ENCODE measurements around the gene KLK10. TPM values are rescaled to one million over a fixed set of nuclear protein-coding genes. Genes with fewer than 3 reads are reported as not detected.

KLK10 gene, protein sequence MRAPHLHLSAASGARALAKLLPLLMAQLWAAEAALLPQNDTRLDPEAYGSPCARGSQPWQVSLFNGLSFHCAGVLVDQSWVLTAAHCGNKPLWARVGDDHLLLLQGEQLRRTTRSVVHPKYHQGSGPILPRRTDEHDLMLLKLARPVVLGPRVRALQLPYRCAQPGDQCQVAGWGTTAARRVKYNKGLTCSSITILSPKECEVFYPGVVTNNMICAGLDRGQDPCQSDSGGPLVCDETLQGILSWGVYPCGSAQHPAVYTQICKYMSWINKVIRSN
- total RNA-seq (2022; extraction: Qiagen RNA extraction; ENCODE audit: low read depth) = 0.25 to 0.40 TPM (median 0.34 TPM) in 5 replicates

GRCh38 chr19:51019544-51019925, at the start of gene KLK10:
TSS of gene KLK10 (minus strand) at chr19:51019709. CDS start at chr19:51019130, 579 bp downstream.

GRCh38 chr19:51064534-51065220, 45.2 kb upstream of the KLK10 start, which contains the start of gene KLK13:
TSS of gene KLK13 (minus strand) at chr19:51065092. CDS start at chr19:51065067, 25 bp downstream.

DNA sequence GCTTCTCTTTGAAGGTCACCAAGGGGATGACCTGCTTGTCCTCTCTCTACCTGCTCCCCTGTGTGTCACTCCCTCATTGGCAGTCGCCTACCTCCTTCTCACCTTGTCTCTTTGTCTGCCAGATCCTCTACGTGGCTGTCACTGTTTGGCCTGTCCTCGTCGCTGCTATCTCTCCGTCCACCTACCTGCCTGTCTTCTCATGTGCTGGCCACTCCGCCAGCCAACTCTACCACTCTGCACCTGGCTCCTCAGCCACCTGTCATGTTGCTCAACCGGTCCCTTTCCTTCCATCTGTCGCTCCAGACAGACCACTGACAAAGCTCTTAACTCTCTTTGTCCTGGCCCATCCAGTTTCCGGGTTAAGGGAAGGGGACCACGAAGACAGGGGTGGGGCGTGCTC, 15.2 kb upstream of the KLK10 start, which contains the start of gene KLK12:
Gene KLK12, minus strand, starts transcription at position 299 of the 400 bp plus-strand sequence. CDS start 381 bp downstream, outside the sequence.

DNA sequence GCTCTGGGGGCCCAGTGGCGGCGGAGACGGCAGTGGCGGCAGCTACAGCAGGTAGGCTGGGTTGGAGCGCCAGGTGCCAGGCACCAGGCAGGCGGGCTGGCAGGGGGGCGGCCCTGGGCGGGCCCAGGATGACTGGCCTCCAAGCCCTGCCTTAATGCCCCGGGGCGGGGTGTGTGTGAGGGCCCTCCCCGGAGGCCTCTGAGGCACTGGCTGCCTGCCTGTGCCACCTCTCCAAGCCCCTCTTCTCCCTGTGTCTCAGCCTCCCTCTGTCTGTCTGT, 7.0 kb upstream of the KLK10 start, which contains the start of gene KLK11:
Gene KLK11, minus strand, starts transcription at position 63 of the 278 bp plus-strand sequence. CDS start 985 bp downstream, outside the sequence.

GRCh38 chr19:51001515-51001914, 18.0 kb downstream of the KLK10 start, which contains the start of gene KLK8:
TSS of gene KLK8 (minus strand) at chr19:51001604. CDS start at chr19:51001167, 437 bp downstream.

GRCh38 chr19:50983625-50984292, 35.8 kb downstream of the KLK10 start, which contains the start of gene KLK7:
TSS of gene KLK7 (minus strand) at chr19:50983917. CDS start at chr19:50982399, 1,518 bp downstream.

DNA sequence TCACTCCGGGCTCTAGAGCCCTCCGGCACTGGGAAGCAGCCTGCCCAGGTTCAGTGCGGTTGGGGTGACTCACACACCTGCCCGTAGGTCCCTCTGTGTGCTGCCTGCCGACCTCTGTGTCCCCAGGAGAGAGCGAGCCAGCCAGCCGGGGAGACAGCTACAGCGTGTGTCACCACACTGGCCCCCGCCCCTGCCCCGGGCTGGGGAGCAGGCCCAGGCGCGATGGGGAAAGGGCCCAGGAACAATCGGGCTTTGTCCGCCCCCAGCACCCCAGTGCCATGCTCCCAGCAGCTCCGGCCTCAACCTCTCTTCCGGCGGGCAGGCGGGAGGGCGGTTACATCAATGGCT, 50.1 kb downstream of the KLK10 start, which contains the start of gene KLK6:
Gene KLK6, minus strand, starts transcription at position 179 of the 348 bp plus-strand sequence. CDS start 1,487 bp downstream, outside the sequence.

Other genes with a start within 250 kb of the KLK10 start
- gene GPR32, start 249.2 kb downstream of the KLK10 start, total RNA-seq (2022; extraction: Qiagen RNA extraction; ENCODE audit: low read depth) = not detected in 5 replicates
- gene ACP4, start 229.3 kb downstream of the KLK10 start, total RNA-seq (2022; extraction: Qiagen RNA extraction; ENCODE audit: low read depth) = not detected in 5 replicates
- 0.11 to 0.13 TPM in 2 of 5 replicates, not detected in the others for gene KLK1, start 195.9 kb downstream of the KLK10 start, total RNA-seq (2022; extraction: Qiagen RNA extraction; ENCODE audit: low read depth)
- not detected in 5 replicates for gene KLK15, start 186.1 kb downstream of the KLK10 start, total RNA-seq (2022; extraction: Qiagen RNA extraction; ENCODE audit: low read depth)
- gene KLK3, start 164.8 kb downstream of the KLK10 start, total RNA-seq (2022; extraction: Qiagen RNA extraction; ENCODE audit: low read depth) = not detected in 5 replicates
- 0.09 to 0.17 TPM in 2 of 5 replicates, not detected in the others for gene KLK2, start 146.3 kb downstream of the KLK10 start, total RNA-seq (2022; extraction: Qiagen RNA extraction; ENCODE audit: low read depth)
- 0.07 to 0.17 TPM (median 0.09 TPM) in 3 of 5 replicates, not detected in the others for gene KLK4, start 108.3 kb downstream of the KLK10 start, total RNA-seq (2022; extraction: Qiagen RNA extraction; ENCODE audit: low read depth)
- 0.08 TPM in 1 of 5 replicates, not detected in the others for gene KLK5, start 66.7 kb downstream of the KLK10 start, total RNA-seq (2022; extraction: Qiagen RNA extraction; ENCODE audit: low read depth)
- gene KLK6, start 50.1 kb downstream of the KLK10 start, total RNA-seq (2022; extraction: Qiagen RNA extraction; ENCODE audit: low read depth) = 0.19 to 0.51 TPM (median 0.29 TPM) in 5 replicates
- not detected in 5 replicates for gene KLK7, start 35.8 kb downstream of the KLK10 start, total RNA-seq (2022; extraction: Qiagen RNA extraction; ENCODE audit: low read depth)
- gene KLK8, start 18.1 kb downstream of the KLK10 start, total RNA-seq (2022; extraction: Qiagen RNA extraction; ENCODE audit: low read depth) = not detected in 5 replicates
- not detected in 5 replicates for gene KLK11, start 6.9 kb upstream of the KLK10 start, total RNA-seq (2022; extraction: Qiagen RNA extraction; ENCODE audit: low read depth)
- gene KLK12, start 15.3 kb upstream of the KLK10 start, total RNA-seq (2022; extraction: Qiagen RNA extraction; ENCODE audit: low read depth) = not detected in 5 replicates
- 0.14 to 0.37 TPM in 2 of 5 replicates, not detected in the others for gene KLK13, start 45.4 kb upstream of the KLK10 start, total RNA-seq (2022; extraction: Qiagen RNA extraction; ENCODE audit: low read depth)
- 0.25 to 0.67 TPM (median 0.45 TPM) in 5 replicates for gene KLK14, start 63.2 kb upstream of the KLK10 start, total RNA-seq (2022; extraction: Qiagen RNA extraction; ENCODE audit: low read depth)
- 3.7 to 14.1 TPM (median 12.7 TPM) in 5 replicates for gene CTU1, start 88.7 kb upstream of the KLK10 start, total RNA-seq (2022; extraction: Qiagen RNA extraction; ENCODE audit: low read depth)
- 0.07 to 0.18 TPM in 2 of 5 replicates, not detected in the others for gene SIGLEC9, start 105.2 kb upstream of the KLK10 start, total RNA-seq (2022; extraction: Qiagen RNA extraction; ENCODE audit: low read depth)
- not detected in 5 replicates for gene SIGLEC7, start 122.6 kb upstream of the KLK10 start, total RNA-seq (2022; extraction: Qiagen RNA extraction; ENCODE audit: low read depth)
- gene CD33, start 205.4 kb upstream of the KLK10 start, total RNA-seq (2022; extraction: Qiagen RNA extraction; ENCODE audit: low read depth) = 0.12 to 0.49 TPM in 2 of 5 replicates, not detected in the others
- gene SIGLECL1, start 231.4 kb upstream of the KLK10 start, total RNA-seq (2022; extraction: Qiagen RNA extraction; ENCODE audit: low read depth) = not detected in 5 replicates